Activated CD8-positive, alpha-beta memory T cell treated with anti-CD3 and anti-CD28 coated beads, Interleukin-2, amount 10 ng/mL, durations not matched to agents 7 days and 5 days (primary cell): ENCODE results near the gene MLLT6. TPM values are rescaled to one million over a fixed set of nuclear protein-coding genes. Genes with fewer than 3 reads are reported as not detected.

Source experiments
- ATAC-seq: fragments of 150-1000 bp; cut with Tn5 transposase; one replicate; pipeline ENCODE4 v1.10.0; 2021; ENCODE audit warnings: moderate library complexity
- CTCF ChIA-PET: fragments of 350-600 bp; sonication (Branson Sonifier 250); formaldehyde crosslinking; loops from one replicate; lab custom pipeline; 2021; ENCODE audit warnings: antibody characterized with exemption; lab: Charles Lee
- DNase-seq: peaks from one replicate; pipeline ENCODE4 v3.0.0-alpha.2; 2020
- H3K27ac Mint-ChIP-seq: one replicate; pipeline ENCODE4 v1.8.0; 2021; ENCODE audit warnings: mild to moderate bottlenecking, mixed read lengths
- H3K27me3 Mint-ChIP-seq: one replicate; pipeline ENCODE4 v1.8.0; 2021; ENCODE audit warnings: mixed read lengths
- H3K36me3 Mint-ChIP-seq: one replicate; pipeline ENCODE4 v1.8.0; 2021; ENCODE audit warnings: mild to moderate bottlenecking, mixed read lengths
- H3K4me1 Mint-ChIP-seq: one replicate; pipeline ENCODE4 v1.8.0; 2021; ENCODE audit warnings: mixed read lengths
- H3K4me3 Mint-ChIP-seq: one replicate; pipeline ENCODE4 v1.8.0; 2021; ENCODE audit warnings: mild to moderate bottlenecking, moderate library complexity, mixed read lengths
- H3K9me3 Mint-ChIP-seq: one replicate; pipeline ENCODE4 v1.8.0; 2022; ENCODE audit warnings: low read depth, mixed read lengths
- total RNA-seq, 2 experiments: library from RNA; stranded (reverse); gene quantifications; one replicate each; pipeline ENCODE4 v1.2.3, GENCODE V29; 2021

Gene MLLT6
- total RNA-seq, 2 experiments from 2014 or later = 223 to 247 TPM

- Mint-ChIP-seq H3K9me3 (no peaks in the 10 kb centered on the region), H3K4me3 (no peak overlapping the region), H3K27ac (no peak overlapping the region), H3K4me1 (peaks cover 10% of the 10 kb centered on the region), H3K36me3 (no peaks in the 10 kb centered on the region), H3K27me3 (peaks cover 62% of the 10 kb centered on the region)
- ATAC-seq (no peak), DNase-seq (no peak)
- CTCF ChIA-PET = interaction anchor here (0.7 to 13.0 kb wide), 6 partner anchors 8 to 113 kb away, joined by 3 to 365 read pairs (median 24); no protein-coding TSS in a partner anchor
Observed at GRCh38 chr17:38669520-38669919, 35.6 kb upstream of the MLLT6 start.

- H3K27ac Mint-ChIP-seq = no peak overlapping the region
- H3K9me3 Mint-ChIP-seq = no peaks in the 10 kb centered on the region
- no peak for ATAC-seq
- H3K4me3 Mint-ChIP-seq = no peak overlapping the region
- DNase-seq = no peak
- CTCF ChIA-PET = interaction anchor here (1.4 to 13.0 kb wide), 3 partner anchors 9 to 115 kb away, joined by 3 to 365 read pairs (median 232); partner anchors contain the start of gene CISD3
- H3K27me3 Mint-ChIP-seq = peaks cover 53% of the 10 kb centered on the region
- no peaks in the 10 kb centered on the region for H3K36me3 Mint-ChIP-seq
- H3K4me1 Mint-ChIP-seq = peaks cover 31% of the 10 kb centered on the region
Observed at GRCh38 chr17:38671939-38672720, 32.9 kb upstream of the MLLT6 start.

DNA sequence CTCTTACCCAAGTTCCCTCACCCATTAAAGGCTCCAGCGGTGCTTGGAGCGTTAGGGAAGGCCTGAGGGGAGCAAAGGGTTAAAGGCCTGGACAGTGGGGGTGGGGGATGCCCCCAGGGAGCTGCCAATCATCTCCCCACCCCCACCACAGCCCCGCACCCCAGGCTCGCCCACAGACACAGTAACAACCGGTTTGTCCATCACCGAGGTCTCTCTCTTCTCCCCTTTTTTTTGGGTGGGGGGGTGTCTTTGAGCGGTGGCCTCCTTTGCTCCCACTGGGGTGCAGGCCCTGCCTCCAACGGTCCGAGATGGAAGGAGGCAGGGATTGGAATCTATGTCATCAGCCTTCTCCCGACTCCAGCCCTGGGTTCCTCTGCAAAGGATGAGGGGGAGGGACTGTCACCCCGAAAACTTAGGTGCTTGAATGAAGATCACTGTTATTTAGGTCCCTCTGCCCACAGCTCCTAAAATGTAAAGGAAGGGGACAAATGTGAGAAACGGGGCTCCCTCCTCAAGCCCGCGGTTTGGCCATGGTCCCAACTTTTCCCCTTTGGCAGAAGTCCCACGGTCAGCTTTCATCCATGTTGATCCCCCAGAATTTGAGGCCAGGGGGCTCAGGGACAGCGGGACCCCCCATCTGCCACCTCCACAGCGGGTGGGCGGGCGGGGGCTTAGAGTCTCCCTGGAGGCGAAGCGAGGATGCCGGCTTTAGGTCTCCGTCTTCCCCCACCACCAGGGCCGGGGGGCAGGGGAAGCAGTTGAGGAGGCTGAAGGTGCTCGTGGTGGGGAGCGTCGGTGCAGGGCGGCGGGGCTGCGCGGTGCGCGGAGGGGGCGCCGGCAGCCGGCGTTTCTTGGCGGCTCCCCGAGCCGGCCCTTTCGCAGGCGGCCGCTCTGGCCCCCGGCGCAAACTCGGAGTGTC lies 32.0 kb upstream of the MLLT6 start:
- Mint-ChIP-seq H3K36me3 (no peaks in the 10 kb centered on the region), H3K4me1 (peaks cover 32% of the 10 kb centered on the region), H3K27me3 (peaks cover 45% of the 10 kb centered on the region), H3K4me3 (peak overlapping the region; percentile 15), H3K9me3 (no peaks in the 10 kb centered on the region), H3K27ac (no peak overlapping the region)
- no peak for ATAC-seq
- no peak for DNase-seq
- CTCF ChIA-PET = interaction anchor here (0.6 to 11.1 kb wide), 4 partner anchors 10 to 114 kb away, joined by 3 to 232 read pairs (median 24); partner anchors contain the start of gene CISD3

GRCh38 chr17:38673707-38674013 lies 31.4 kb upstream of the MLLT6 start:
- no peaks in the 10 kb centered on the region for H3K36me3 Mint-ChIP-seq
- CTCF ChIA-PET = interaction anchor here (5.2 to 11.1 kb wide), 3 partner anchors 54 to 115 kb away, joined by 44 to 232 read pairs (median 44); partner anchors contain the start of gene CISD3
- peaks cover 32% of the 10 kb centered on the region for H3K4me1 Mint-ChIP-seq
- H3K4me3 Mint-ChIP-seq = peak overlapping the region; percentile 63
- no peaks in the 10 kb centered on the region for H3K9me3 Mint-ChIP-seq
- H3K27me3 Mint-ChIP-seq = peaks cover 39% of the 10 kb centered on the region
- ATAC-seq (peak; percentile 1), DNase-seq (no peak)
- no peak overlapping the region for H3K27ac Mint-ChIP-seq

DNA sequence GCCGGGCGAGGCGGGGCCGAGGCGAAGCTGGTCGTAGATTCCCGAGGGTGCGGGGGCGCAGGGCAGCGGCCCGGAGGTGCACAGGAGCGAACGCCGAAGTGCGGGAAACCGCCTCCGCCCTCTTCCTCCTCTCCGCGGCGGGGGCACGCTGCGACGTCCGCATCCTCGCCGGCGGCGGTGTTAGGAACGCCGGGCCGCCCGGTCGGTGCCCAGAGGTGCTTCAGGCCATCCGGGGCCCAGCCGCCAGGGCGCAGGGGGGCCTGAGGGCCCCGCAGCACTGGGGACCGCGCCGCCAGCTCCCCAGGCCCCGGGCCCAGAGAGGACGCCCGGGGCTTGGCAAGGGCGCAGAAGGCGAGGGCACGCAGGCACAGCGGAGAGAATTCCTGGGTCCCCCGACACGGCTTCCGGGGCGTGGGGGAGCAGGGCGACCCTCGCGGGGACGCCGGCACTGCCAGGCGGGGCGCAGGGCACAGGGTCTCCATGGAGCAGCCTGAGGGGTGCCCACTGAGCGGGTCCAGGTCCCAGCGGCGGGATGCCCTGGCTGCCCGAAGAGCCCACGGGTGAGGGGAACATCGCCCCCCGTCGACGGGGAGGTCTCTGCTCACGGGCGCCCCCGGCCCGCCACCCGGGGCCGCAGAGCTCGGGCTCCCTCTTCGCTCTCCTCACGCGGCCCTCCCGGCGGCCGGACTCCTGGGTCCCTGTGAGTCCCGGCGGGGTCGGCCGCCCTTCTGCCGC lies 30.9 kb upstream of the MLLT6 start:
- H3K4me3 Mint-ChIP-seq = peak overlapping the region; percentile 63
- H3K4me1 Mint-ChIP-seq = peaks cover 32% of the 10 kb centered on the region

DNA sequence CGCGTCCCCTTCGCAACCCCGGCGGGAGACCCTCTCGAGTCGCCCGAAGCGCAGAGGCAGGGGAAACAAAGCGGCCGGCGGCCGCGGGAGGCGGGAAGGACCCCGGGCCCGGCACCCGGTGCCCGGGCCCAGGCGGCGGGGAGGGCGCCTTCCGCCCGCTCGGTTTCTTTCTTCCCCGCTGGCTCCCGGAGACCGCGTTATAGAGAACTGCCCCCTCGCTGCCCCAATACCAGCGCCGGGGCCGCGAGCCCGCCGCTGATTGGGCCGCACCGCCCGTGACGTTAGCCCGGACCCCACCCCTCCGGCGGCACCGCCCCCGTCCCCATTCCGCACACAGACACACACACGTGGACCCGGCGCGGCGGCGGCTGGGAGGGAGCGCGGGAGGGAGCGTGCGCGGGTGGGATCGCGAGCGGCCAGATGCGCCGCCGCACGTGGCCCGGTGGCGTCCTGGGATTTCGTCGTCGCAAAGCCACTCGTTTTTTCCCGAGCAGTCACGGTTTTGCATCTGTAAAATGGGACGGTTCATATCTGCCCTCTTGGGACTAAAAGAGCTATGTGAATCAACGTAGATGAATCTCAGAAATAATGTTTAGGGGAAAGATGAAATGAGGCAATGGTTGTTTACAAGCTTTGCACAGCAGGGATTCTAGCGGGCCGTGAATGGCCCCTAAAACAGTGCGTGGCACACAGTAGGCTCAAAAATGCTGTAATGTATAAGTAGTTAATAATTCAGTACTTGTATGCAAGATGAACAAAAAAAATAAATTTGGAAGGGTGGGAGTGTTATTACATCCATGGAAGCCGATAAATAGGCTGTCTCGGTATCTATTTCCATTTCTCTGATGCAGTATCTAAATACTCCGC lies 30.1 kb upstream of the MLLT6 start, which contains the start of gene EPOP:
TSS of gene EPOP (minus strand) at position 209 of the 867 bp plus-strand sequence. CDS start 462 bp downstream, outside the sequence.
- Mint-ChIP-seq H3K4me1 (peaks cover 32% of the 10 kb centered on the region), H3K36me3 (no peaks in the 10 kb centered on the region), H3K27me3 (peaks cover 26% of the 10 kb centered on the region), H3K4me3 (peak within 1 kb of the TSS; percentile 63), H3K27ac (peak within 1 kb of the TSS; percentile 14), H3K9me3 (no peaks in the 10 kb centered on the region)
- CTCF ChIA-PET = interaction anchor here (0.6 to 11.1 kb wide), 12 partner anchors 7 to 478 kb away, joined by 3 to 232 read pairs (median 6); partner anchors contain the start of gene CISD3
- peak; percentile 90 for DNase-seq
- ATAC-seq = peak; percentile 91

More for the DNA sequence above, 30.9 kb upstream of the MLLT6 start:
- CTCF ChIA-PET = interaction anchor here (5.2 to 11.1 kb wide), 3 partner anchors 54 to 115 kb away, joined by 44 to 232 read pairs (median 44); partner anchors contain the start of gene CISD3
- H3K27ac Mint-ChIP-seq = no peak overlapping the region
- peak; percentile 53 for DNase-seq
- ATAC-seq = peak; percentile 22
- no peaks in the 10 kb centered on the region for H3K9me3 Mint-ChIP-seq
- no peaks in the 10 kb centered on the region for H3K36me3 Mint-ChIP-seq
- peaks cover 34% of the 10 kb centered on the region for H3K27me3 Mint-ChIP-seq

- H3K27ac Mint-ChIP-seq = peak overlapping the region; percentile 56
- H3K4me1 Mint-ChIP-seq = peaks cover 32% of the 10 kb centered on the region
- H3K36me3 Mint-ChIP-seq = no peaks in the 10 kb centered on the region
- H3K9me3 Mint-ChIP-seq = no peaks in the 10 kb centered on the region
- no peak overlapping the region for H3K4me3 Mint-ChIP-seq
- DNase-seq = peak; percentile 89
- CTCF ChIA-PET = interaction anchor here (0.6 to 11.1 kb wide), 24 partner anchors 8 to 255 kb away, joined by 3 to 232 read pairs (median 8); partner anchors contain the start of genes CISD3 and PSMB3
- ATAC-seq = peak; percentile 52
- H3K27me3 Mint-ChIP-seq = peaks cover 11% of the 10 kb centered on the region
Observed at GRCh38 chr17:38676706-38677504, 28.2 kb upstream of the MLLT6 start.

GRCh38 chr17:38677819-38678218 lies 27.3 kb upstream of the MLLT6 start:
- CTCF ChIA-PET = interaction anchor here (1.2 to 11.1 kb wide), 13 partner anchors 9 to 131 kb away, joined by 3 to 232 read pairs (median 11); partner anchors contain the start of genes CISD3 and PSMB3
- no peak for DNase-seq
- H3K27ac Mint-ChIP-seq = no peak overlapping the region
- no peak for ATAC-seq
- no peaks in the 10 kb centered on the region for H3K9me3 Mint-ChIP-seq
- H3K4me1 Mint-ChIP-seq = peaks cover 29% of the 10 kb centered on the region
- no peaks in the 10 kb centered on the region for H3K36me3 Mint-ChIP-seq
- peaks cover 4% of the 10 kb centered on the region for H3K27me3 Mint-ChIP-seq
- H3K4me3 Mint-ChIP-seq = no peak overlapping the region

DNA sequence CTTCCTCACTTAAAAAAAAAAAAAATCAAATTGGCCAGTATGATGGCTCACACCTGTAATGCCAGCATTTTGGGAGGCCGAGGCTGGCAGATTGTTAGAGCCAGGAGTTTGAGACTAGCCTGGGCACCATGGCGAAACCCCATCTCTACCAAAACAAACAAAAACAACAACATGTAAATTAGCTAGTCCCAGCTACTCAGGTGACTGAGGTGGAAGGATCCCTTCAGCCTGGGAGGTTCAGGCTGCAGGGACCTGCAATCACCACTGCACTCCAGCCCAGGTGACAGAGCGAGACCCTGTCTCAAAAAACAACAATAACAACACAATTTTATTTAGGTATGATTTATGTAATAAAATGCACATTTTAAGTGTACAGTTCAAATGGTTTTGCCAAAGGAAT lies 24.0 kb upstream of the MLLT6 start:
- Mint-ChIP-seq H3K36me3 (no peaks in the 10 kb centered on the region), H3K27me3 (peaks cover 7% of the 10 kb centered on the region), H3K9me3 (no peaks in the 10 kb centered on the region), H3K4me3 (no peak overlapping the region), H3K4me1 (peaks cover 14% of the 10 kb centered on the region), H3K27ac (no peak overlapping the region)
- DNase-seq = no peak
- no peak for ATAC-seq
- CTCF ChIA-PET = interaction anchor here (2.1 to 11.1 kb wide), 2 partner anchors 20 to 53 kb away, joined by 7 to 232 read pairs; partner anchors contain the start of gene CISD3

DNA sequence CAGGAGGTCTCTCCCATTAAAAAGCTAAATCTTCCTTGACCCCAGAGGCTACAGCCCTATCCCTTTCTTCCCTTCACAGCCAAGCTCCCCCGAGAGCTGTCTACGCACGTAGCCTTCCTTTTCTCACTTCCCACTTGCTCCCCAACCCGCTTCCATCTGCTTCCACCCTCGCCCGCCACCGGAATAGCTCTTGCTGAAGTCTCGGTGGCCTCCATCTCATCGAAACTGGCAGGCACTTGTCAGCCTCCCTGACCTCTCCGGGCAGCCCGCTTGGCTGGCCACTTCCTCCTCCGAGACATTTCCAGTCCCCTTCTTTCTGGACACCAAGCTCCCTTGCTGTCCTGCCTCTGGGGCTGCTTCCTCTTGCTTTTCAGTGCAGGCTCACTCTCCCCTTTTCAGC lies 19.6 kb upstream of the MLLT6 start:
- ATAC-seq = no peak
- CTCF ChIA-PET = interaction anchor here (0.7 to 2.6 kb wide), 5 partner anchors 8 to 50 kb away, joined by 3 to 11 read pairs (median 4); partner anchors contain the start of gene EPOP
- Mint-ChIP-seq H3K9me3 (no peaks in the 10 kb centered on the region), H3K27me3 (peaks cover 8% of the 10 kb centered on the region), H3K4me3 (no peak overlapping the region), H3K4me1 (peaks cover 4% of the 10 kb centered on the region), H3K27ac (no peak overlapping the region), H3K36me3 (no peaks in the 10 kb centered on the region)
- DNase-seq = no peak

DNA sequence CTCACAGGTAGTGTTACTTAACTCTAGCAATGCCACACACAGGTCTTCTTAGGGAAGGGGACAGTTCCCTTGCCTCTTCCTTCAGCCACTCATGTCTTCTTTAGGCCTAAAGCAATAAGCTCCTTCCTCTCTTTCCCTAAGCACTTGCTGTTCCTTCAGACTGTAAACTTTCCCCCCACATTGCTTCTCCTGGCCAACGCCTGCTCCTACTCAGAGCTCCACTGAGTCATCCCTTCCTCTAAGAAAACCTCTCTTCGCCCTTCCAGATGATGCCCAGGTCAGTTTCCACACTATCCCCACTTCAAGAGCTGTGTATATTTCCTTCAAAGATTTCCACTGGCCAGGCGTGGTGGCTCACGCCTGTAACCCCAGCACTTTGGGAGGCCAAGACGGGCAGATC lies 17.8 kb upstream of the MLLT6 start:
- no peak for ATAC-seq
- H3K36me3 Mint-ChIP-seq = no peaks in the 10 kb centered on the region
- H3K9me3 Mint-ChIP-seq = no peaks in the 10 kb centered on the region
- H3K27me3 Mint-ChIP-seq = peaks cover 8% of the 10 kb centered on the region
- CTCF ChIA-PET = interaction anchor here (1.2 to 2.6 kb wide), 4 partner anchors 10 to 41 kb away, joined by 3 to 11 read pairs (median 5); no protein-coding TSS in a partner anchor
- DNase-seq = no peak
- no peak overlapping the region for H3K4me3 Mint-ChIP-seq
- no peaks in the 10 kb centered on the region for H3K4me1 Mint-ChIP-seq
- H3K27ac Mint-ChIP-seq = no peak overlapping the region
